H1 (cell line): Measurements from ENCODE around the gene DLG1. TPM values are rescaled to one million over a fixed set of nuclear protein-coding genes. Genes with fewer than 3 reads are reported as not detected.

Experiments used
- CTCF ChIA-PET: fragments of 300-600 bp; sonication (Branson Sonifier 250); formaldehyde crosslinking; loops from one replicate; lab custom pipeline; 2021; ENCODE audit not compliant: partially characterized antibody; lab: Charles Lee
- POLR2A ChIA-PET: fragments of 300-600 bp; sonication (Branson Sonifier 250); formaldehyde crosslinking; loops from one replicate; lab custom pipeline; 2021; ENCODE audit warnings: inconsistent platforms; ENCODE audit not compliant: partially characterized antibody; lab: Charles Lee
- DNase-seq, 2 experiments: peaks; one replicate each; pipeline versions ENCODE4 v3.0.0 to v3.0.0-alpha.2; 2010 to 2022; ENCODE audit warnings: low spot score in 2 of 2, low read depth in 1 of 2, mixed read lengths in 1 of 2
- FAIRE-seq: peaks from 2 replicates; lab custom pipeline; 2011; peaks lifted over from hg19 to GRCh38; lab: Jason Lieb, UNC
- H2AFZ ChIP-seq: 2 replicates; pipeline ENCODE4 v1.8.1; 2012; ENCODE audit warnings: low read length, inconsistent platforms
- H2AK5ac ChIP-seq: 2 replicates; pipeline ENCODE4 v1.6.1; 2013; ENCODE audit warnings: low read depth, low read length
- H2BK120ac ChIP-seq: replicated peaks from 2 replicates; pipeline ENCODE3; 2013; ENCODE audit warnings: low read depth, low read length, inconsistent platforms
- H2BK12ac ChIP-seq: 2 replicates; pipeline ENCODE4 v1.6.1; 2013; ENCODE audit warnings: low read depth, low read length
- H2BK15ac ChIP-seq: 2 replicates; pipeline ENCODE4 v1.6.1; 2013; ENCODE audit warnings: low read length
- H2BK20ac ChIP-seq: 2 replicates; pipeline ENCODE4 v1.6.1; 2013; ENCODE audit warnings: low read length
- H2BK5ac ChIP-seq: 2 replicates; pipeline ENCODE4 v1.6.1; 2013; ENCODE audit warnings: low read depth, low read length
- H3K14ac ChIP-seq: 2 replicates; pipeline ENCODE4 v1.6.1; 2013; ENCODE audit warnings: inconsistent platforms; ENCODE audit not compliant: insufficient read length
- H3K18ac ChIP-seq: 2 replicates; pipeline ENCODE4 v1.6.1; 2013; ENCODE audit warnings: low read length; ENCODE audit errors: extremely low read depth
- H3K23ac ChIP-seq: 2 replicates; pipeline ENCODE4 v1.6.1; 2013; ENCODE audit warnings: inconsistent platforms; ENCODE audit not compliant: insufficient read length
- H3K23me2 ChIP-seq: 2 replicates; pipeline ENCODE4 v1.6.1; 2013; ENCODE audit warnings: low read depth, low read length
- H3K27ac ChIP-seq: 2 replicates; pipeline ENCODE4 v1.6.1; 2011; ENCODE audit warnings: low read depth, low read length, inconsistent platforms
- H3K27me3 ChIP-seq, 4 experiments: replicated peaks in 1 of 4; 1 replicate in 1 of 4; 2 replicates in 3 of 4; pipeline versions ENCODE4 v1.6.1 to v1.8.1; 2011 to 2013; ENCODE audit warnings: low read length in 3 of 4, mild to moderate bottlenecking in 3 of 4, inconsistent platforms in 2 of 4, mixed read lengths in 2 of 4, moderate library complexity in 1 of 4; ENCODE audit not compliant: control insufficient read depth in 3 of 4, insufficient read depth in 3 of 4; ENCODE audit errors: extremely low read depth in 1 of 4
- H3K36me3 ChIP-seq, 4 experiments: 2 replicates each; pipeline versions ENCODE4 v1.6.1 to v1.8.1; 2011 to 2013; ENCODE audit warnings: mild to moderate bottlenecking in 4 of 4, low read length in 3 of 4, moderate library complexity in 2 of 4, control low read depth in 1 of 4, inconsistent platforms in 1 of 4; ENCODE audit not compliant: insufficient read depth in 4 of 4, control insufficient read depth in 2 of 4
- H3K4ac ChIP-seq: replicated peaks from 2 replicates; pipeline ENCODE3; 2013; ENCODE audit warnings: low read length, low read depth, mixed read lengths, inconsistent platforms; ENCODE audit not compliant: insufficient read length
- H3K4me1 ChIP-seq, 4 experiments: replicated peaks in 1 of 4; 1 replicate in 1 of 4; 2 replicates in 3 of 4; pipeline versions ENCODE4 v1.6.1 to v1.8.1; 2011 to 2013; ENCODE audit warnings: low read length in 3 of 4, inconsistent platforms in 2 of 4, mixed read lengths in 1 of 4; ENCODE audit not compliant: insufficient read depth in 4 of 4, control insufficient read depth in 3 of 4
- H3K4me2 ChIP-seq, 2 experiments: 2 replicates each; pipeline versions ENCODE4 v1.6.1 to v1.8.1; 2011 to 2013; ENCODE audit warnings: low read depth in 2 of 2, low read length in 2 of 2, control low read depth in 1 of 2, inconsistent platforms in 1 of 2, mild to moderate bottlenecking in 1 of 2; ENCODE audit not compliant: insufficient read depth in 1 of 2
- H3K4me3 ChIP-seq, 4 experiments: fragments of 200-600, 300-600 bp in 1 of 4; sonication (generic), shearing (Covaris generic), sonication (Bioruptor Twin) in 1 of 4; 2 replicates each; pipeline versions ENCODE4 v1.5.1 to v1.8.1; 2011 to 2016; ENCODE audit warnings: low read length in 4 of 4, low read depth in 3 of 4, control low read depth in 2 of 4, inconsistent platforms in 2 of 4, mild to moderate bottlenecking in 2 of 4, mixed read lengths in 1 of 4, moderate library complexity in 1 of 4; ENCODE audit not compliant: insufficient read depth in 2 of 4; ENCODE audit errors: extremely low read depth in 1 of 4
- H3K56ac ChIP-seq: replicated peaks from 2 replicates; pipeline ENCODE3; 2013; ENCODE audit warnings: low read depth, mild to moderate bottlenecking, mixed read lengths, low read length, inconsistent platforms; ENCODE audit not compliant: insufficient read length
- H3K79me1 ChIP-seq: 2 replicates; pipeline ENCODE4 v1.6.1; 2013; ENCODE audit warnings: low read depth, low read length, control low read depth
- H3K79me2 ChIP-seq, 2 experiments: 2 replicates each; pipeline versions ENCODE4 v1.6.1 to v1.8.1; 2012 to 2013; ENCODE audit warnings: low read length in 2 of 2, mild to moderate bottlenecking in 2 of 2, inconsistent platforms in 1 of 2; ENCODE audit not compliant: insufficient read depth in 2 of 2, control insufficient read depth in 1 of 2
- H3K9ac ChIP-seq, 4 experiments: replicated peaks in 1 of 4; 1 replicate in 1 of 4; 2 replicates in 3 of 4; pipeline versions ENCODE4 v1.6.1 to v1.8.1; 2011 to 2013; ENCODE audit warnings: low read depth in 3 of 4, low read length in 3 of 4, control low read depth in 2 of 4, mild to moderate bottlenecking in 2 of 4, moderate library complexity in 2 of 4, inconsistent platforms in 1 of 4; ENCODE audit errors: extremely low read depth in 1 of 4
- H3K9me3 ChIP-seq, 2 experiments: 2 replicates each; pipeline versions ENCODE4 v1.6.1 to v1.8.1; 2012 to 2013; ENCODE audit warnings: mild to moderate bottlenecking in 2 of 2, moderate library complexity in 2 of 2, control low read depth in 1 of 2, inconsistent platforms in 1 of 2, low read depth in 1 of 2, low read length in 1 of 2, mixed read lengths in 1 of 2; ENCODE audit not compliant: insufficient read depth in 2 of 2
- H4K20me1 ChIP-seq, 2 experiments: replicated peaks in 1 of 2; 2 replicates each; pipeline versions ENCODE3 to v1.8.1; 2011 to 2013; ENCODE audit warnings: inconsistent platforms in 2 of 2, low read length in 2 of 2, mild to moderate bottlenecking in 1 of 2; ENCODE audit not compliant: insufficient read depth in 2 of 2, control insufficient read depth in 1 of 2
- H4K5ac ChIP-seq: 2 replicates; pipeline ENCODE4 v1.6.1; 2013; ENCODE audit warnings: low read length, low read depth, mixed read lengths, inconsistent platforms; ENCODE audit not compliant: insufficient read length
- H4K8ac ChIP-seq: 2 replicates; pipeline ENCODE4 v1.8.0; 2013; ENCODE audit warnings: mild to moderate bottlenecking, moderate library complexity, low read length, inconsistent platforms; ENCODE audit not compliant: insufficient read depth; ENCODE audit errors: extremely low read depth
- H4K91ac ChIP-seq: replicated peaks from 2 replicates; pipeline ENCODE3; 2013; ENCODE audit warnings: low read length, mixed read lengths, inconsistent platforms; ENCODE audit not compliant: insufficient read length
- CHD2 ChIP-seq: IDR thresholded peaks from 2 replicates; pipeline ENCODE4 v1.6.1; 2012; ENCODE audit warnings: low read length, improper control_type of control experiment
- POLR2A ChIP-seq, 2 experiments: IDR thresholded peaks; 1 replicate in 1 of 2; 2 replicates in 1 of 2; pipeline ENCODE4 v1.6.1; 2011; ENCODE audit warnings: low read depth in 2 of 2, low read length in 2 of 2, mild to moderate bottlenecking in 2 of 2; ENCODE audit errors: control extremely low read depth in 1 of 2
- WGBS, 2 experiments: shearing (Covaris generic) in 1 of 2; methylation state at CpG; one replicate each; pipeline versions ENCODE4 v1.1.6 to v1.1.7; 2013 to 2015; ENCODE audit warnings: low lambda C conversion rate in 2 of 2, mixed read lengths in 2 of 2, inconsistent platforms in 1 of 2, low coverage in 1 of 2, missing lambda C conversion rate in 1 of 2; ENCODE audit not compliant: insufficient replicate concordance in 2 of 2, insufficient coverage in 1 of 2, insufficient read length in 1 of 2; ENCODE audit errors: extremely low coverage in 1 of 2, missing lambda C conversion rate in 1 of 2; 5-methylcytosine and 5-hydroxymethylcytosine counted together
- polyA plus RNA-seq, 7 experiments: library from polyadenylated mRNA; depleted of rRNA in 3 of 7; stranded (reverse) in 5 of 7; unstranded in 2 of 7; fragments of >200 nt in 5 of 7; fragments of 200-250 nt in 2 of 7; gene quantifications; 1 replicate in 5 of 7; 2 replicates in 1 of 7; 4 replicates in 1 of 7; pipeline versions ENCODE4 v1.2.1 to v1.2.3, GENCODE V29; 2011 to 2013; ENCODE audit warnings: missing spikeins in 2 of 7, mixed read lengths in 2 of 7
- total RNA-seq: library from RNA; stranded (reverse); fragmentation: NEBNext Ultra II Directional; extraction: Animal tissue kit (Norgen Biotek cat#: 25700); gene quantifications from 2 replicates; pipeline ENCODE4 v1.2.1, GENCODE V29; 2021

DLG1 gene
- total and polyA plus RNA-seq, 2 of the 8 experiments (the other 6 are each of a cell fraction or from before 2014, with no cell fraction given) = 13.4 to 78.8 TPM

DNA sequence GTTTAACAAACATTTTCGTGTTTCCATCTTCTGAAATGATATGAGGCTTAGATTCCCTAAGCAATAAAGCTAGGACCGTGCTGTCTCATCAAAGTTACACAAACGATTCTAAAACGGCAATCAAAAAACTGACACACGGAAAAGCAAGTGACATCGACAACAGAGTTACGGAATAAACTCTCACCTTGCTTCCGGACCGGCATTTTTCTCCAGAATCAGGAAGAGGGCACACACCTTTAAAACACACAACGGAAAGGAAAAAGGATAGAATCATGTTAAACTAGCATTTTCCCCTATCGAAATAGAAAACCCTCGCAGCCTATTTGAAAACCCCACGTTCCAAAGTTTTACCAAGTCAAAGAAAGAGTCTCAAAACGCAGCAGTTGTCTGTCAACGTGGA is 1.4 kb downstream of the DLG1 start:
- H4K5ac ChIP-seq = no peak overlapping the region
- POLR2A ChIA-PET = interaction anchor here (0.9 to 1.3 kb wide), 4 partner anchors 8 to 176 kb away, joined by 3 to 4 read pairs (median 3); no protein-coding TSS in a partner anchor
- no peak overlapping the region for H4K91ac ChIP-seq
- H3K79me1 ChIP-seq = no peaks in the 10 kb centered on the region
- H3K27me3 ChIP-seq = no peaks in the 10 kb centered on the region
- WGBS, 2 experiments = 10% methylated on average over 15 of the region's 15 CpGs; no CpG with 5 or more reads in 1 of the 2 experiments
- no peak overlapping the region for H2BK120ac ChIP-seq
- H2BK20ac ChIP-seq = no peak overlapping the region
- H3K4me1 ChIP-seq = peaks cover 0 to 8% (median 5%) of the 10 kb centered on the region in 4 experiments; a peak in 3 of 7 replicates
- peaks cover 0 to 22% (median 9%) of the 10 kb centered on the region in 4 experiments; a peak in 5 of 8 replicates for H3K36me3 ChIP-seq
- H2AK5ac ChIP-seq = no peak overlapping the region
- no peak overlapping the region for H3K23ac ChIP-seq
- peaks cover 0 to 52% of the 10 kb centered on the region in 2 experiments; a peak in 2 of 4 replicates for H3K79me2 ChIP-seq
- no peak overlapping the region for H3K56ac ChIP-seq
- no peak overlapping the region for H3K4ac ChIP-seq
- CTCF ChIA-PET = interaction anchor here (0.6 kb wide), 1 partner anchor 40 kb away, joined by 3 read pairs; no protein-coding TSS in a partner anchor
- no peak overlapping the region for H4K8ac ChIP-seq
- peak overlapping the region; percentile 84 to 87 for H3K4me2 ChIP-seq
- DNase-seq (no peak), FAIRE-seq (no peak)
- H3K27ac ChIP-seq = no peak overlapping the region
- H3K9ac ChIP-seq = peak overlapping the region; percentile 67 to 94 (median 86)
- H2AFZ ChIP-seq = no peak overlapping the region
- peaks cover 5 to 6% of the 10 kb centered on the region in 2 experiments for H4K20me1 ChIP-seq
- H3K23me2 ChIP-seq = peaks cover 6% of the 10 kb centered on the region
- H2BK12ac ChIP-seq = no peak overlapping the region
- H3K9me3 ChIP-seq = no peaks in the 10 kb centered on the region
- H3K4me3 ChIP-seq = peak overlapping the region; percentile 66 to 89 (median 87)
- no peak overlapping the region for H3K14ac ChIP-seq
- H3K18ac ChIP-seq = no peak overlapping the region; the same call in 1 of the 2 replicates
- H2BK5ac ChIP-seq = no peak overlapping the region
- no peak overlapping the region for H2BK15ac ChIP-seq
- TF ChIP-seq POLR2A (IDR thresholded peaks at IDR 0.05; ENCODE audit: control extremely low read depth in 1 of 2, low read depth in 2 of 2, low read length in 2 of 2) (peak in 1 of 2 experiments; percentile 26; a peak in 1 of 3 replicates), CHD2 (no peak)
